AG09309 (cell line): ENCODE measurements around the gene C6orf136.

ENCODE experiments used
- DNase-seq: peaks from one replicate; pipeline ENCODE4 v3.0.0-alpha.2; 2010; ENCODE audit warnings: low read depth
- H3K4me3 ChIP-seq: 2 replicates; pipeline ENCODE4 v1.5.1; 2011; ENCODE audit warnings: mild to moderate bottlenecking, low read depth, low read length, moderate library complexity; ENCODE audit not compliant: control insufficient read depth
- CTCF ChIP-seq: IDR thresholded peaks from 2 replicates; pipeline ENCODE4 v1.5.1; 2011; ENCODE audit warnings: mild to moderate bottlenecking, low read depth, low read length, inconsistent platforms; ENCODE audit not compliant: insufficient read depth, control insufficient read depth; ENCODE audit errors: missing control alignments

The C6orf136 gene

GRCh38 chr6:30626484-30627366, 20.2 kb upstream of the C6orf136 start, which contains the start of gene ATAT1:
ATAT1 (plus strand) TSS chr6:30626874.
- H3K4me3 ChIP-seq, result peak within 1 kb of the TSS; percentile 82
- DNase-seq, result no peak
- TF ChIP-seq CTCF, result peak; percentile 44

- no peak overlapping the region for H3K4me3 ChIP-seq
- no peak for TF ChIP-seq CTCF
- DNase-seq, result no peak
Measured at GRCh38 chr6:30635834-30636233, 11.1 kb upstream of the C6orf136 start.

- H3K4me3 ChIP-seq, result no peak overlapping the region
- DNase-seq, result no peak
- TF ChIP-seq CTCF, result no peak
Measured at GRCh38 chr6:30640481-30640880, 6.5 kb upstream of the C6orf136 start.

- no peak for DNase-seq
- no peak for TF ChIP-seq CTCF
- H3K4me3 ChIP-seq, result no peak overlapping the region
Measured at GRCh38 chr6:30641048-30641447, 5.9 kb upstream of the C6orf136 start.

- DNase-seq, result no peak
- no peak for TF ChIP-seq CTCF
- H3K4me3 ChIP-seq, result no peak overlapping the region
Measured at GRCh38 chr6:30643656-30644055, 3.3 kb upstream of the C6orf136 start.

- no peak for DNase-seq
- TF ChIP-seq CTCF, result no peak
- no peak overlapping the region for H3K4me3 ChIP-seq
Measured at GRCh38 chr6:30644769-30645168, 2.2 kb upstream of the C6orf136 start.
